SK-MEL-5 (cell line): Measurements from ENCODE around the gene CCDC13. TPM values are rescaled to one million over a fixed set of nuclear protein-coding genes. Genes with fewer than 3 reads are reported as not detected.
A peak's percentile ranks its signal among the peaks of the same experiment; 100 is the strongest.

ENCODE experiments used
- DNase-seq: peaks from one replicate; pipeline ENCODE4 v3.0.0-alpha.2; 2016; ENCODE audit warnings: low read depth, low spot score
- in situ Hi-C: cut with HindIII; loops from 2 replicates; pipeline ENCODE4 v1.10.0; 2016; ENCODE audit warnings: low sequenced_read_pairs, high pct_unique_total_duplicates, low pct_unique_long_range_greater_than_20kb
- total RNA-seq: library from RNA; depleted of rRNA; stranded (reverse); fragments of >200 nt; shearing (Covaris generic); gene quantifications from 2 replicates; pipeline ENCODE4 v1.2.3, GENCODE V29; 2014

CCDC13 gene
- total RNA-seq, 1 experiment from 2014 or later: 0.48 TPM

GRCh38 chr3:42801784-42802183 is 28.7 kb upstream of the CCDC13 start:
- no peak for DNase-seq
- in situ Hi-C loops: no loop called here

- in situ Hi-C loops: no loop called here
- DNase-seq: no peak
These were observed 28.1 kb upstream of the CCDC13 start for GRCh38 chr3:42801048-42801620.

GRCh38 chr3:42800251-42800650 is 27.2 kb upstream of the CCDC13 start:
- DNase-seq: no peak
- in situ Hi-C loops: no loop called here

GRCh38 chr3:42799376-42799775 is 26.3 kb upstream of the CCDC13 start:
- in situ Hi-C loops: no loop called here
- DNase-seq: no peak

- in situ Hi-C loops: no loop called here
- DNase-seq: no peak
These were observed 23.4 kb upstream of the CCDC13 start for GRCh38 chr3:42796332-42796885.

- no peak for DNase-seq
- in situ Hi-C loops: no loop called here
These were observed 22.6 kb upstream of the CCDC13 start for GRCh38 chr3:42795621-42796181.

- DNase-seq: no peak
- in situ Hi-C loops: no loop called here
These were observed 17.7 kb upstream of the CCDC13 start for GRCh38 chr3:42790714-42791229.

GRCh38 chr3:42786631-42787030 is 13.6 kb upstream of the CCDC13 start:
- no peak for DNase-seq
- in situ Hi-C loops: no loop called here

- in situ Hi-C loops: no loop called here
- DNase-seq: no peak
These were observed 13.2 kb upstream of the CCDC13 start for GRCh38 chr3:42786212-42786611.

- in situ Hi-C loops: no loop called here
- DNase-seq: peak; percentile 76
These were observed 8.0 kb upstream of the CCDC13 start for GRCh38 chr3:42780892-42781700.

GRCh38 chr3:42780398-42780797 is 7.3 kb upstream of the CCDC13 start:
- in situ Hi-C loops: no loop called here
- DNase-seq: no peak

GRCh38 chr3:42778644-42779043 is 5.6 kb upstream of the CCDC13 start:
- in situ Hi-C loops: no loop called here
- no peak for DNase-seq

- in situ Hi-C loops: no loop called here
- DNase-seq: no peak
These were observed 327 bp upstream of the CCDC13 start for GRCh38 chr3:42773409-42773751.

GRCh38 chr3:42771271-42771670 is 1.8 kb downstream of the CCDC13 start:
- DNase-seq: no peak
- in situ Hi-C loops: no loop called here

GRCh38 chr3:42769477-42770131 is 3.4 kb downstream of the CCDC13 start:
- no peak for DNase-seq
- in situ Hi-C loops: no loop called here

GRCh38 chr3:42764561-42765295 is 8.3 kb downstream of the CCDC13 start:
- in situ Hi-C loops: no loop called here
- no peak for DNase-seq

- DNase-seq: no peak
- in situ Hi-C loops: no loop called here
These were observed 8.9 kb downstream of the CCDC13 start for GRCh38 chr3:42764115-42764514.

- in situ Hi-C loops: no loop called here
- no peak for DNase-seq
These were observed 10.0 kb downstream of the CCDC13 start for GRCh38 chr3:42763021-42763420.
